Forelimb muscle (tissue), 1 donor: ENCODE measurements around the gene TTYH3. TPM values are rescaled to one million over a fixed set of nuclear protein-coding genes. Genes with fewer than 3 reads are reported as not detected.
A peak's percentile ranks its signal among the peaks of the same experiment; 100 is the strongest.

Experiments used
- DNase-seq: peaks from one replicate; pipeline ENCODE4 v3.0.0-alpha.2; 2013; ENCODE audit warnings: low read depth
- polyA plus RNA-seq: library from polyadenylated mRNA; unstranded; fragments of 120-200 nt; gene quantifications from one replicate; pipeline ENCODE4 v1.2.1, GENCODE V29; 2013; ENCODE audit not compliant: insufficient read length

The TTYH3 gene
- polyA plus RNA-seq, 1 donor = 71.4 TPM

- DNase-seq = no peak
These were observed 15.1 kb upstream of the TTYH3 start for GRCh38 chr7:2616387-2617324.

- no peak for DNase-seq
These were observed 14.4 kb upstream of the TTYH3 start for GRCh38 chr7:2617325-2617905.

GRCh38 chr7:2619116-2619515 is 12.7 kb upstream of the TTYH3 start:
- DNase-seq = no peak

DNA sequence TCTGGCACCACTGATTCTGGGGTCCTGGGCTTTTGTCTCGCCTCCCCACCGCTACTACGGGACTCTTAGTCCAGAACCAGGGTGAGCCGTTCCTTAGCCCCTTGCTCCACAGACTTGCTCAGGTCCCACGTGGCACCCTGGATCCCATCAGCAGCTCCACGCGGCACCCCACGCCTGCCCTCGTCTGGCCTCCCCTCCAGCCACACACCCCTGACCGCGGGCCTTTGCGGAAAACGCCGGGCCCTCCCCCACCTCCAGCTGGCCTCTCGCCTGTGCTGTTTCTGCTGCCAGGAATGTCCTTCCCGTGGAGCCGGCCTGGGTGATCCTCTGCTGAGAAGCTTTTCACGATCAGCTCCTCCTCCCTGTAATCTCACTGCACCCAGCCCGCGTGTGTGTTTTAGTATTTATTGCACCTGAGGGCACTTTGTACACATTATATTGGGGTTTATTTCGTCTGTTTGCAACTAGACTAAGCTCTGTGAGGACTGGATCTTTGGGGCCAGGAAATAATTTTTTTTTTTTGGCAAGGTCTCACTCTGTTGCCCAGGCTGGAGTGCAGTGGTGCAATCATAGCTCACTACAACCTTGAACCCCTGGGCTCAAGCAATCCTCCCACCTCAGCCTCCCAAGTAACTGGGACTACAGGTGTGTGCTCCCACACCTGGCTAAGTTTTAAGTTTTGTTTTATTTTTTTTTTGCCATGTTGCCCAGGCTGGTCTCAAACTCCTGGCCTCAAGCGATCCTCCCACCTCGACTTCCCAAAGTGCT is 10.5 kb upstream of the TTYH3 start:
- no peak for DNase-seq

DNA sequence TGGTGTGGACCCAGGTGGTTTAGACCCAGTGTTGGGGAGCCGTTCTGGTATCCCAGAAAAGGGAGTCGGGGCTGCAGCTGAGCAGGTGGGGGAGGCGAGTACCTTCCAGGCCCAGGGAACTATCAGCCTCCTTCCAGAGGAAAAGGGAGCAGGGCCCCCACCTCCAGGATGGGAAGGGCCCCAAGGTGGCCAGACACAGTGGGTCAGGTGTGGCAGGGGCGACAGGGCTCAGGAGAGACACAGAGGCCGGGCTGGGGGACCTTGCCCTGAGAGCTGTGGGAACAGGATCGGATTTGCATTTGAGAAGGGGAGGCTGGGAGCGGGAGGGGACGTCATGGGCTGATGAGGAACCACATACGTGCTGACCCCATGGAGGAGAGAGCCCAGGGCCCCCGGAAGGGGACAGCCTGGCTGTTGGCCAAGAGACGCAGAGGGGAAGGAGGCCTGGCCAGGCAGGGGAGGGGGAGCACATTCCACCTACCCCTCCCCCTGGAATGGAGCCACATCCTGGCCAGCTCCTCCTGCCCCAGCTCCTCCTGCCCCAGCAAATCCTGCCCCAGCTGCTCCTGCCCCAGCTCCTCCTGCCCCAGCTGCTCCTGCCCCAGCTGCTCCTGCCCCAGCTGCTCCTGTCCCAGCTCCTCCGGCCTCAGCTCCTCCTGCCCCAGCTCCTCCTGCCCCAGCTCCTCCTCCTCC is 9.7 kb upstream of the TTYH3 start:
- DNase-seq = peak; percentile 45

GRCh38 chr7:2622869-2623697 is 8.7 kb upstream of the TTYH3 start:
- no peak for DNase-seq

- no peak for DNase-seq
These were observed 8.1 kb upstream of the TTYH3 start for GRCh38 chr7:2623698-2624014.

- DNase-seq = no peak
These were observed 7.4 kb upstream of the TTYH3 start for GRCh38 chr7:2624293-2624886.

GRCh38 chr7:2626498-2627117 is 5.2 kb upstream of the TTYH3 start:
- DNase-seq = peak; percentile 79

- DNase-seq = no peak
These were observed 4.3 kb upstream of the TTYH3 start for GRCh38 chr7:2627258-2628129.

GRCh38 chr7:2628130-2628482 is 3.7 kb upstream of the TTYH3 start:
- no peak for DNase-seq

- DNase-seq = no peak
These were observed 2.9 kb upstream of the TTYH3 start for GRCh38 chr7:2628891-2629290.

DNA sequence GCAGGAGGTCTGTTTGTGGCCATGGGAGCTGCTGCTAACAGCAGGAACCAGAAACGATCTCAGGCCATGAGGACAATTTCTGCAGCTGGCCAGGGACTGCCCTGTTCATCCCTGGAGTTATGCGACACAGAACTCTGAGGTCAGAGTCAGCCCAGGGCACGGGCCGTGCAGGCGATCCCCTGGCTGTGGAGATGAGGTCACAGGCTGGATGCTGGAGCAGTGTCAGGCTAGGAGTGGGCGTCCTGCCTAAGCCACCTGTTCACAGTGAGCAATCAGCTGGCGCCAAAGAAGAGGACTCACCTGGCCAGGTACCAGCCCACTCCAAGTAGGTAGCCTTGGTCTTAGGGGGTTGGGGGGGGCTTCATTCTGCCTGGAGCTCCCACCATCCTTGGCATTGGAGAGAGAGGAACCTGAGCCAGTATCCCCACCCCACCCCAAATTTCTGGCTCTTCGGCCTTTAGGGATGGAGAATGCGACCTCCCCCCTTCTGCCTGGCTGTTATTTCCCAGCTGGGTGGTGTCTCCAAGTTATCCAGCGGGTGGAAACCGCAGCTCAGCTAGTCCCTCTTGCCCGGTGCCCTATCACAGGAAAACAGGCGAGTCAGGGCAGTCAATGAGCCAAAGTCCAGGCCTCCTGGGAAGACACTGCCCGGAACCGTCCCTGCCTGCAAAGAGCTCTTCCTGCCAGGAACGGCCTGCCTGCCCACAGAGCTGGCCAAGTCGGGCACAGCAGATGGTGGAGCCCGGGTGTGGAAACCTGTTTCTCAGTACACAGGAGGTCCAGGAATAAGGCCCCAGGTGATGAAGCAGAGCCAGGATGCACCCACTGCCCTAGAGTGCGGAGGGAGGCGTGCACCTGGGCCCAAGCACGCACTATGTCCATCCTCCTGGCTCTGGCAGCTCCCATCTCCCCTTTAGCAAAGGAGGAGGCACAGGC is 1.8 kb upstream of the TTYH3 start:
- DNase-seq = no peak

DNA sequence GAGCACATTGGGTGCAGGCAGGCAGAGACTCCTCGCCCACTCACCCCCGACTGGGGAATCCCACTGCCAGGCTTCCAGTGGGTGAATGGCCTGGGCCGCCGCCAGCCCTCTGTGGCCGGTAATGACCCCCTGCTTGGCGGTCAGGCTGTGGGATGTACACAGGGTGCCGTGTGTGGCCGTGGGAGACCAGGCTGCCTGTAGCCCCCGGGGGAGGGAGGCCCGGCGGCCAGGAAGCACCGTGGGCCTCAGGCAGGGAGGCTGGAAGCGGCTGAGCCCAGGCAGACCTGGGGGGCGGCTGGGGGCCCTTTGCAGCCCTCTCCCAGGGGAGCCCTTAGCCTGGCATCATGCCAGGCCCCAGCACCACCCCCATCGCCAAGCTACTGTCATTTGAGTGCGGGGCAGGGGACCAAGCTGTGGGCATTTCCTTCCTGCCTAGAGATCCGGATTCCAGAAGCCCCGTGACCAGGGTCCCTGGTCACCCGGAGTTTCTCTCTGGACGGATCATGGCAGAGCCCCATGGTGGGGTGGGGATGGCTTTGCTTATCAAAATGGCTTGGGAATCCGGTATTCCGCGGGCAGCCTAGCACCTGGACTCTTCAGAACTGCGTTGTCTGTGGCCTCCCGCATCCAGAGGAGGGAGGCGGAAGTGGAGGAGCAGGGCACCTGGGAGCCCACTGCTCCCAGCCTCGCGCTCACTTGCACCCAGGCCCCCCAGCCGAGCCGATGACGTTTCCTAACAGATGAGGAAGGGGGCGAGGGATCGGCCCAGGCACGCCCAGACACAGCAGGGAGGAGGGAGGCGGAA is 1.1 kb downstream of the TTYH3 start:
- no peak for DNase-seq

DNA sequence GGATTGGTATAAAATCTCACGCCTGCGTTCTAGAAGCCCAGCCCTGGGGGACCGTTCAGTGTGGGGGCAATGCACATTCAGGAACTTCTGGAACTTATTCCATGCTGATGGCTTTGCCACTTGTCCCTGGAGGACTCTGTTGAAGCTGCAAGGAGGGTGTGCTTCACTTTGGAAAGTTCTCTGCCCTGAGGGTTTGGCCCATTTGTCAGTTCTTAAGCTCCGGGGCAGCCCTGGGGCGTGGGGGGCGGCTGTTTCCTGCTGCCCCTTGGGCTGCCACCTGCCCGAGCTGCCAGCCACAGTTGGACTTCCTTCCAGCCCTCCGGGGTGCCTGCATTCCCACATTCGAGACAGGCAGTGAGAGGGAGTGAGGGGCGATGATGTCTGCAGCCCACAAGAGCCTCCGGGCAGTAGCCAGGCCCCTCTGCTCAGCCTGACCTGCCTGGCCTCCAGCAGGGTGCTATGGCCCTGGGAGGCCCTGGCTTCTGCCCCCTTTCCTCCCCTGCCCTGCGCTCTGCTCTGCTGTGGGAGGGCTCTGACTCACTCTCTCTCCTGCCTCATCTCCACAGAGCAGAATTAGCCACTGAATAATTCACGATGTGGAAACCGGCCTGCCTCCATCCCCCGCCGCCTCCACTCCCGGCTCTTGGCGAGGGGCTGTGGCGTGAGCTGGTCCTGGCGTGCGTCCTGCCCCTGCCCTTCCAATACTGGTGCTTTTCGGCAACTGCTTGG is 1.9 kb downstream of the TTYH3 start:
- DNase-seq = no peak

- DNase-seq = no peak
These were observed 2.7 kb downstream of the TTYH3 start for GRCh38 chr7:2634267-2635145.
